GM18508 (cell line): ENCODE results near the gene LTBR.

Experiments used
- ATAC-seq: cut with Tn5 transposase; IDR thresholded peaks from one replicate; pipeline ENCODE4 v1.9.1; 2021; ENCODE audit warnings: moderate number of reproducible peaks; ENCODE audit not compliant: insufficient read depth, unreplicated experiment

Gene LTBR

GRCh38 chr12:6367065-6367968 lies 16.6 kb upstream of the LTBR start:
- no peak for ATAC-seq

GRCh38 chr12:6367969-6368892 lies 15.7 kb upstream of the LTBR start:
- ATAC-seq = no peak

- no peak for ATAC-seq
Measured at GRCh38 chr12:6368906-6369525, 14.9 kb upstream of the LTBR start.

GRCh38 chr12:6369916-6370575 lies 13.9 kb upstream of the LTBR start:
- ATAC-seq = no peak

GRCh38 chr12:6370576-6370935 lies 13.4 kb upstream of the LTBR start:
- ATAC-seq = no peak

- no peak for ATAC-seq
Measured at GRCh38 chr12:6370994-6371754, 12.8 kb upstream of the LTBR start.

GRCh38 chr12:6372403-6373003 lies 11.5 kb upstream of the LTBR start:
- ATAC-seq = no peak

- no peak for ATAC-seq
Measured at GRCh38 chr12:6373022-6373787, 10.8 kb upstream of the LTBR start.

GRCh38 chr12:6374028-6374785 lies 9.8 kb upstream of the LTBR start:
- no peak for ATAC-seq

- ATAC-seq = no peak
Measured at GRCh38 chr12:6374786-6375160, 9.2 kb upstream of the LTBR start.

GRCh38 chr12:6375269-6376078 lies 8.5 kb upstream of the LTBR start, which contains the start of gene SCNN1A:
TSS of gene SCNN1A (minus strand) at chr12:6375563. CDS start at chr12:6374783, 780 bp downstream.
- ATAC-seq = no peak

GRCh38 chr12:6376079-6376869 lies 7.7 kb upstream of the LTBR start:
- ATAC-seq = no peak

- no peak for ATAC-seq
Measured at GRCh38 chr12:6376870-6377666, 6.9 kb upstream of the LTBR start.

GRCh38 chr12:6377667-6377994 lies 6.3 kb upstream of the LTBR start:
- ATAC-seq = no peak

- no peak for ATAC-seq
Measured at GRCh38 chr12:6378709-6379472, 5.1 kb upstream of the LTBR start.
